ENCODE results near the gene FJX1.

FJX1 gene

GRCh38 chr11:35624781-35625180 lies 6.5 kb downstream of the FJX1 start:
- Mint-ChIP-seq H3K27ac (ENCODE audit: low read depth) (no peak overlapping the region), H3K36me3 (ENCODE audit: insufficient read depth) (no peaks in the 10 kb centered on the region), H3K27me3 (peaks cover 92% of the 10 kb centered on the region), H3K4me3 (no peak overlapping the region), H3K4me1 (no peaks in the 10 kb centered on the region), H3K9me3 (no peaks in the 10 kb centered on the region)
- DNase-seq (ENCODE audit: low spot score in 2 of 2) (no peak), ATAC-seq (replicated peaks; ENCODE audit: extremely low read depth, poor library complexity, severe bottlenecking) (no peak)

GRCh38 chr11:35626501-35626900 lies 8.2 kb downstream of the FJX1 start:
- Mint-ChIP-seq H3K4me1 (no peaks in the 10 kb centered on the region), H3K4me3 (no peak overlapping the region), H3K27me3 (peaks cover 91% of the 10 kb centered on the region), H3K36me3 (ENCODE audit: insufficient read depth) (no peaks in the 10 kb centered on the region), H3K27ac (ENCODE audit: low read depth) (no peak overlapping the region), H3K9me3 (no peaks in the 10 kb centered on the region)
- DNase-seq (ENCODE audit: low spot score in 2 of 2): no peak
- ATAC-seq (replicated peaks; ENCODE audit: extremely low read depth, poor library complexity, severe bottlenecking): no peak

- ATAC-seq (replicated peaks; ENCODE audit: extremely low read depth, poor library complexity, severe bottlenecking): no peak
- H3K36me3 Mint-ChIP-seq (ENCODE audit: insufficient read depth): no peaks in the 10 kb centered on the region
- peaks cover 77% of the 10 kb centered on the region for H3K27me3 Mint-ChIP-seq
- no peak overlapping the region for H3K27ac Mint-ChIP-seq (ENCODE audit: low read depth)
- H3K9me3 Mint-ChIP-seq: no peaks in the 10 kb centered on the region
- no peaks in the 10 kb centered on the region for H3K4me1 Mint-ChIP-seq
- no peak overlapping the region for H3K4me3 Mint-ChIP-seq
- DNase-seq (ENCODE audit: low spot score in 2 of 2): no peak
Observed at GRCh38 chr11:35629511-35629910, 11.3 kb downstream of the FJX1 start.

GRCh38 chr11:35629914-35630313 lies 11.7 kb downstream of the FJX1 start:
- ATAC-seq (replicated peaks; ENCODE audit: extremely low read depth, poor library complexity, severe bottlenecking) (no peak), DNase-seq (ENCODE audit: low spot score in 2 of 2) (no peak)
- Mint-ChIP-seq H3K27ac (ENCODE audit: low read depth) (no peak overlapping the region), H3K9me3 (no peaks in the 10 kb centered on the region), H3K27me3 (peaks cover 74% of the 10 kb centered on the region), H3K36me3 (ENCODE audit: insufficient read depth) (no peaks in the 10 kb centered on the region), H3K4me3 (no peak overlapping the region), H3K4me1 (no peaks in the 10 kb centered on the region)

DNA sequence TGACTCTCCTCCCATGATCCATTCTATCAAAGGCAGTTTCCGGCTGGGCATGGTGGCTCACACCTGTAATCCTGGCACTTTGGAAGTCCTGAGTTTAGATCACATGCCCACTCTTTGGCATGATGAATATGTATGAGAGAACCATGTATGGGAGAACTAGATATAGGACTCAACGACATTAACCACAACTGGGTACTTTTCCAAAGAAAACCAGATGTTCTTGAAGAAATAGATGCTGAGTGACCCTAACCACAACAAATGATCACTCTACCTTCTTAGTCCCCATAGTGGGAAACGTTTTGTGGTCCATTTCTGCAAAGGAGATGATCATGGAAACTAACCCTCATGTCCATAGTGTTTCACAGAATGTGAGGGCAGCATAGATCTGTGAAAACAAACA lies 13.6 kb downstream of the FJX1 start:
- H3K27ac Mint-ChIP-seq (ENCODE audit: low read depth): no peak overlapping the region
- no peak for ATAC-seq (replicated peaks; ENCODE audit: extremely low read depth, poor library complexity, severe bottlenecking)
- no peaks in the 10 kb centered on the region for H3K4me1 Mint-ChIP-seq
- H3K36me3 Mint-ChIP-seq (ENCODE audit: insufficient read depth): no peaks in the 10 kb centered on the region
- no peaks in the 10 kb centered on the region for H3K9me3 Mint-ChIP-seq
- no peak for DNase-seq (ENCODE audit: low spot score in 2 of 2)
- H3K4me3 Mint-ChIP-seq: no peak overlapping the region
- H3K27me3 Mint-ChIP-seq: peaks cover 74% of the 10 kb centered on the region

DNA sequence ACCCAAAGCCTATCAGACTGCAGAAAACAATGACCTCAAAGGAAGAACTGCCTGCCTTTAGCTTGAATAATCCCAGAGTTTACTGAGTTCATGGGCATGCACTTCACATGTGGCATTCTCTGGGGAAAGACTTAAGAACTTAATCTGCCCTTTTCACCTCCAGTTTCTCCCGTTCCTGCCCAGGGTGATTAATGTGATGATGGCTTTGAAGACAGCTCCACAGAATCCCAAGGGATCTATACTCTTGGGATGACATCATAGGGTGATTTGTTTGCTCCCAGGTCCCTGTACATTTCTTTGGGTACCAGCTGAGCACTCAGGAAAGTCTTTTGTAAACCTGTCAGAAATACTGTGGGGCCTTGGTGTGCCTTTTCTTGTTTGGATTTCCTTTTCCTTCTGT lies 14.0 kb downstream of the FJX1 start:
- Mint-ChIP-seq H3K27me3 (peaks cover 69% of the 10 kb centered on the region), H3K9me3 (no peaks in the 10 kb centered on the region)

DNA sequence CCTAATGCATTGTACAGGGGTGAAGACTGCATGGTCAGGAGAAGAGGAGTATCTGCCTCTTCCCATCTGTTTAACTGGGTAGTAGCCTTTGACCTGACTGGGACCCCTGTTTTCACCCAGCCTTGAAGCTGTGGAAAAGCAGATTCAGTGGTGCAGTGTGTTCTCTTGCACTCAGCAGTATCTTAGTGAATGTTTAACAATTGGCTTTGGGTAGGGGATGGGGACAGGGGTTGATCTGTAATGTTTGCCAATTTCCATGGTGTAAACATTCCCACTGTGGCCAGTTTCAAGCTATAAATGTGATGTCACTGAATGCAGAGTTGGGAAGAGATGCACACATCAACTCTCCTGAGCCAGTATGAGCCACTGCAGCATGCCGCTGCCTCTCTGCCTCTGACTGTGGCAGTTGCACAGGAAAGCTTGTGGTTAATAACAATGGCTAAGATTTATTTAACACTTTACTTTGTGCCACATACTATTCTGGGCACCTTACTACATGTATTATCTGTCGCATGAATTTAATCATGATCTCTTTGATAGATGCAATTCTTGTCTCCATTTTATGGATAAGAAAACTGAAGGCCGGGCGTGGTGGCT lies 15.7 kb downstream of the FJX1 start:
- Mint-ChIP-seq H3K4me1 (no peaks in the 10 kb centered on the region), H3K9me3 (no peaks in the 10 kb centered on the region), H3K27ac (ENCODE audit: low read depth) (no peak overlapping the region), H3K4me3 (no peak overlapping the region), H3K27me3 (peaks cover 56% of the 10 kb centered on the region), H3K36me3 (ENCODE audit: insufficient read depth) (no peaks in the 10 kb centered on the region)
- DNase-seq (ENCODE audit: low spot score in 2 of 2) (no peak), ATAC-seq (replicated peaks; ENCODE audit: extremely low read depth, poor library complexity, severe bottlenecking) (no peak)

More for the DNA sequence above, 14.0 kb downstream of the FJX1 start:
- Mint-ChIP-seq H3K27ac (ENCODE audit: low read depth) (no peak overlapping the region), H3K4me3 (no peak overlapping the region), H3K36me3 (ENCODE audit: insufficient read depth) (no peaks in the 10 kb centered on the region), H3K4me1 (no peaks in the 10 kb centered on the region)
- ATAC-seq (replicated peaks; ENCODE audit: extremely low read depth, poor library complexity, severe bottlenecking) (no peak), DNase-seq (ENCODE audit: low spot score in 2 of 2) (no peak)

DNA sequence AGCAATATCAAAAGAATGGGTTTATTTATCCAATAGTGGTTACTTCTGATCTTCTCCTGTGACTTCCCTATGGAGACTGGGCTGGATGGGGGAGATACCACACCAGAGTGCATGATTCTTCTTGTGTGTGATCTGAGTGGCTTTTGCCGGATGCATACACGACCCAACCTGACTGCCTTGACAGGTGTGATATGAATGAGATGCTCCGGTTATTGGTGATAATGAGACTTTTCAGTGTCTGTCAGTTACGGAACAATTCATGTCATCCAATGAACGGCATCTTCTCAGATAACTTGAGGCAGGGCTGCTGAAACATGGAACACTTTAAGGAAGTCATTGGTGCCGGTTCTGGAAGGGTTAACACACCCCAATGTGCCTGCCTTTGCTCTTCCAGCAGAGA lies 17.7 kb downstream of the FJX1 start:
- Mint-ChIP-seq H3K4me3 (no peak overlapping the region), H3K27ac (ENCODE audit: low read depth) (no peak overlapping the region), H3K9me3 (no peaks in the 10 kb centered on the region), H3K4me1 (no peaks in the 10 kb centered on the region), H3K27me3 (peaks cover 44% of the 10 kb centered on the region), H3K36me3 (ENCODE audit: insufficient read depth) (no peaks in the 10 kb centered on the region)
- DNase-seq (ENCODE audit: low spot score in 2 of 2): no peak
- ATAC-seq (replicated peaks; ENCODE audit: extremely low read depth, poor library complexity, severe bottlenecking): no peak

DNA sequence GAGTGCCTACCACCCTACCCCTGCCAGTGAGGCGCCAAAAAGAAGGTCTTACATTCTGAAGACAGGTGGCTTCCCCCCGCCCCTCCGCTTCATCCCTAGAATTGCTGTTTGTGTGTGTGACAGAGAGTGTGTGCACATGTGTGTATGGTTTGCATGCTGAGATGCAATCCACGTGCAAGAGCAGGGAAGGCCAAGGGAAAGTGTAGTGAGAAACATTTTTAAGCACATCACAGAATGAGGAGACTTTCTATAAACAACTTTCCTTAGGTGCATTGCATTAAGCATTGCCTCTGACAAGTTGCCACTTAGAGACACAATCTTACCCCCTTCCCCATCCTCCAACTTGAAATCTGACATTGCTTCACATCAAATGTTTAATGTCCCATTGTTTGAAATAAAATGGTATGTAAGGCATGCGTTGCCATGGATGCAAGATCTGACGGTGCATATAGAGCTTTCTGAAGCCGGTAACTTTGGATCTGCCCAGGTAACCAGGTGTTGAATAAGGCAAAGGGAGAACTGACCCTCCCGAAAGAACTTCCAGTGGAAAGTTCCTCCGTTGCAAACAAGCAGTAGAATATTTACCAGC lies 21.4 kb downstream of the FJX1 start:
- H3K27me3 Mint-ChIP-seq: peaks cover 45% of the 10 kb centered on the region
- no peaks in the 10 kb centered on the region for H3K9me3 Mint-ChIP-seq

DNA sequence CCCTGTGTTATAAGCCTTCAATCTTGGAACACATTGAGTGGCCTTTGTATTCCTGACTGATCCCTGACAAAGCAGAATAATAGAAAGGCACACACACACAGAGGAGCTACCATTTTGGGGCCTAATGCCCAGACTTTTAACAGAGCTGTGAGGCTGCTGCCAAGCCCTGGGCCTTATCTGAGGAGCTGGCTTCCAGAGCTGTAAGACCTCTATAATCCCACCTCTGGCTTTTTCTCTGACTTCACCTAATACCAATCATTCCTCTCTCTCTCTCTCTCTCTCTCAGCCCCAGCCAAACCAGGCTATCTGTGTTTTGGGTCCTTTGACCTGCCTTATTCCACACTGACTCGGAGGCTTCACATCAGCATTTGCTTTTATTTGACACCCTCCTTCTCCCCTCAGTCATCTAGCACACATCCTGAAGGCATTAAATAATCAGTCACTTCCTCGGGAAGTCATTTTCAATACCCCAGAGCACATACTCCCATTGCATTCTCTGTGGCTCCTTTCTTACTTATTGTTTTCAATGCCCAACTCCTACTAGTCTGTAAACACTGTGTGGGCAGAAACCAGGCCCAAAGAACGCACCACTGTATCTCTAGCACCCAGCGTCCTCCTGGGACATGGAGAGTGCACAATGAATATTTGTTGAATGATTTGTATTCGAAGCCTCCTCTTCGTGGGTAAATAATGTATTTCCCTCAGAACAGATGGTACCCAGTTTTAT lies 23.1 kb downstream of the FJX1 start:
- no peaks in the 10 kb centered on the region for H3K4me1 Mint-ChIP-seq
- ATAC-seq (replicated peaks; ENCODE audit: extremely low read depth, poor library complexity, severe bottlenecking) (no peak), DNase-seq (ENCODE audit: low spot score in 2 of 2) (no peak)
- no peaks in the 10 kb centered on the region for H3K36me3 Mint-ChIP-seq (ENCODE audit: insufficient read depth)
- no peak overlapping the region for H3K4me3 Mint-ChIP-seq
- H3K27me3 Mint-ChIP-seq: peaks cover 44% of the 10 kb centered on the region
- H3K9me3 Mint-ChIP-seq: no peaks in the 10 kb centered on the region
- H3K27ac Mint-ChIP-seq (ENCODE audit: low read depth): no peak overlapping the region

More for the DNA sequence above, 21.4 kb downstream of the FJX1 start:
- H3K4me1 Mint-ChIP-seq: no peaks in the 10 kb centered on the region
- no peak overlapping the region for H3K27ac Mint-ChIP-seq (ENCODE audit: low read depth)
- no peak for ATAC-seq (replicated peaks; ENCODE audit: extremely low read depth, poor library complexity, severe bottlenecking)
- DNase-seq (ENCODE audit: low spot score in 2 of 2): no peak
- H3K4me3 Mint-ChIP-seq: no peak overlapping the region
- no peaks in the 10 kb centered on the region for H3K36me3 Mint-ChIP-seq (ENCODE audit: insufficient read depth)

GRCh38 chr11:35641964-35642363 lies 23.7 kb downstream of the FJX1 start:
- H3K36me3 Mint-ChIP-seq (ENCODE audit: insufficient read depth): no peaks in the 10 kb centered on the region
- DNase-seq (ENCODE audit: low spot score in 2 of 2): no peak
- no peaks in the 10 kb centered on the region for H3K9me3 Mint-ChIP-seq
- no peak overlapping the region for H3K4me3 Mint-ChIP-seq
- H3K4me1 Mint-ChIP-seq: no peaks in the 10 kb centered on the region
- peaks cover 47% of the 10 kb centered on the region for H3K27me3 Mint-ChIP-seq
- no peak for ATAC-seq (replicated peaks; ENCODE audit: extremely low read depth, poor library complexity, severe bottlenecking)
- no peak overlapping the region for H3K27ac Mint-ChIP-seq (ENCODE audit: low read depth)

DNA sequence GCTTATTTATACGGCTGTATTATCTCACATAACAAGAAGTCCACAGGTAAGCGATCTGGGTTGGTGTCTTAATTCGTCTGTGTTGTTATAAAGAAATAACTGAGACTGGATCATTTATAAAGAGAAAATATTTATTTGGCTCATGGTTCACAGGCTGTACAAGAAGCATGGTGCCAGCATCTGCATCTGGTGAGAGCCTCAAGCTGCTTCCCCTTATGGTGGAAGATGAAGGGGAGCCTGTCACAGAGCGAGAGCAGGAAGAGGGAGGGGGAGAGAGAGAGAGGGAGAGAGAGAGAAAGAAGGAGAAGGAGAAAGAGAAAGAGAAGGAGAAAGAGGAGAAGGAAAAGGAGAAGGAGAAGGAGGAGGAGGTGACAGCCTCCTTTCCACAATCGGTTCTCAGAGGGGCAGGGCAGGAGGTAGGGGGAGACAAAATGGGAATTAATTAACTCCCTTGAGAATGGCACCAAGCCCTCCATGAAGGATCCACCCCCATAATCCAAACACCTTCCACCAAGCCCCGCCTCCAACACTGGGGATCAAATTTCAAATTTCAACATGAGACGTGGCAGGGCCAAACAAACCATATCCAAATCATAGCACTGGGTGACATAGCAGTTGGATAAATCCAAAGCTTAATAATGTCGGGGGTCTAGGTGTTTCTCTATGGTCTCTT lies 29.3 kb downstream of the FJX1 start:
- H3K4me1 Mint-ChIP-seq: no peaks in the 10 kb centered on the region

DNA sequence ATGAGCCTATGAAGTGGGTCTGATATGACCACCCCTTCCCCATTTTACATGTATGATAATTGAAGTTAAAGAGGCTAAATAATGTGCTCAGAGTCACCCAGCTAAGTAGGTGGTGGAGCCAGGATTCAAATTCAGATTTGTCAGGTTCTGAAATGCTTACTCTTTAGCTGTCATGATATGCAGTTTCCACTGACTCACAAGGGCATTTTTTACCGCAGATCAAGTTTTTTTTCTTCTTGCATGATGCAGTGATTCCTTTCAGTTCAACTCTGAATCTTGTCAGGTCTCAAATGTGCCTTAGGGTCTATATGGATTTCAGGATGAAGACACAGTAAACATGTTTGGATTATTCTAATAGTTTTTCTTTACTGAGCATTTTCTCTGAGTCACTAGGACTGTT lies 31.7 kb downstream of the FJX1 start:
- H3K27ac Mint-ChIP-seq (ENCODE audit: low read depth): no peak overlapping the region
- H3K4me3 Mint-ChIP-seq: no peak overlapping the region
- H3K9me3 Mint-ChIP-seq: no peaks in the 10 kb centered on the region
- ATAC-seq (replicated peaks; ENCODE audit: extremely low read depth, poor library complexity, severe bottlenecking) (no peak), DNase-seq (ENCODE audit: low spot score in 2 of 2) (no peak)
- no peaks in the 10 kb centered on the region for H3K4me1 Mint-ChIP-seq
- peaks cover 88% of the 10 kb centered on the region for H3K27me3 Mint-ChIP-seq
- no peaks in the 10 kb centered on the region for H3K36me3 Mint-ChIP-seq (ENCODE audit: insufficient read depth)

More for the DNA sequence above, 29.3 kb downstream of the FJX1 start:
- no peaks in the 10 kb centered on the region for H3K36me3 Mint-ChIP-seq (ENCODE audit: insufficient read depth)
- no peak overlapping the region for H3K4me3 Mint-ChIP-seq
- ATAC-seq (replicated peaks; ENCODE audit: extremely low read depth, poor library complexity, severe bottlenecking): no peak
- no peak overlapping the region for H3K27ac Mint-ChIP-seq (ENCODE audit: low read depth)
- DNase-seq (ENCODE audit: low spot score in 2 of 2): no peak
- H3K9me3 Mint-ChIP-seq: no peaks in the 10 kb centered on the region
- H3K27me3 Mint-ChIP-seq: peaks cover 70% of the 10 kb centered on the region
